Stimulated activated CD4-positive, alpha-beta T cell treated with anti-CD3 and anti-CD28 coated beads, TNF-alpha, amount 100 ng/mL, for 24 hours (primary cell): ENCODE data around the gene ZNF429.
"Not testable (repeated sequence)": the region's sequence is repeated elsewhere in the genome, so short reads cannot be mapped to it uniquely, and the experiment has no call there.

Source experiments
- DNase-seq, 3 experiments: peaks; one replicate each; pipeline ENCODE4 v3.0.0-alpha.2; 2020; ENCODE audit warnings: low read depth in 3 of 3

The ZNF429 gene

GRCh38 chr19:21505459-21506451 lies at the start of gene ZNF429:
ZNF429 (plus strand) TSS chr19:21505602; CDS start chr19:21505772, 170 bp downstream.
- peak; percentile 82 to 85 (median 84) for DNase-seq

DNA sequence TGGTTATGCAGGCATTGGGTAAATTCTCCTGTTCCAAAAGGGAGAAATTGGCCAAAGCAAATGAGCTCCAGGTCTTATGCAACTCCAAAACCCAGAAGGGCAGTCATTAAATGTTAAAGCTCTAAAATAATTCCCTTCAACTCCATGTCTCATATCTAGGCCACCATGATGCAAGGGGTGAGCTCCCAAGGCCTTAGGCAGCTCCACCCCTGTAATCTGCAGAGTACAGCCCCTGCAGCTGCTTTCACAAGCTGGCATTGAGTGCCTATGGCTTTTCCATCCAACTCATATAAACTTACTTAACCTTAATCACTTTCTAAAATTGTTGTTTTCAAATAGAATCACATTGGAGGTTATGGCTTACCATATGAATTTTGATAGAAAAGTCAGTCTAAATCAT lies 44.7 kb upstream of the ZNF429 start:
- DNase-seq, result no peak

DNA sequence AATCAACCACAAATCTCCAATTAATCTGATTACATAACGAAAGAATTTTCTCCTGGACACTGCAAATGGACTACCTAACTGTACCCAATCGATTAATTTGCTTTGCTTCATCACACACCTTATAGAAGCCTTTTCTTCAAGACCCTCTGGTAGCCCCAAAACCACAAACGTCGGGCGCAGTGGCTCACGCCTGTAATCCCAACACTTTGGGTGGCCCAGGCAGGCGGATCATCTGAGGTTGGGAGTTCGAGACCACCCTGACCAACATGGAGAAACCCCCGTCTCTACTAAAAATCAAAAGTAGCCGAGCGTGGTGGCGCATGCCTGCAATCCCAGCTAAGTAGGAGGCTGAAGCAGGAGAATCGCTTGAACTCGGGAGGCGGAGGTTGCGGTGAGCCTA lies 42.9 kb upstream of the ZNF429 start:
- no peak for DNase-seq

- DNase-seq, result peak in 1 of 3 experiments; percentile 48
These were observed 41.8 kb upstream of the ZNF429 start for GRCh38 chr19:21463449-21464105.

DNA sequence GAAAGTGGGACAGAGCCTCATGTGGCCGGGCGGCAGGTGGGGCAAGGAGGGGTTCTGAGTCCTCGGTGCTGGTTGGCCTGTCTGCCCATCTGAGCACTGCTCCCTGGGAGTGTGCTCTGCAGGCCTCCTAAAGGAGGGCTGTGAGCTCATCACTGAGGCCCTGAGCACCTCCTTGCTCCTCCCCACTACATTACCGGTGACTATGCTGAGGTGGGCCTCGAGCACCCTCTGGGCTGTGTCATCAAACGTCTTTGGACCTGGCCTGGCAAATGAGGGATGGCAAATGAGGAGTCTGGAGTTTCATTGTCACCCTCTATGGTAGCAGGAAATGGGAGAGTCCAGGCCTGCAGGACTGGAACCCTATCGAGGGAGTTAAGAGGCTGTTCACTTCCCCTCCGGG lies 38.8 kb upstream of the ZNF429 start:
- no peak for DNase-seq

GRCh38 chr19:21468791-21469190 lies 36.6 kb upstream of the ZNF429 start:
- DNase-seq, result no peak

DNA sequence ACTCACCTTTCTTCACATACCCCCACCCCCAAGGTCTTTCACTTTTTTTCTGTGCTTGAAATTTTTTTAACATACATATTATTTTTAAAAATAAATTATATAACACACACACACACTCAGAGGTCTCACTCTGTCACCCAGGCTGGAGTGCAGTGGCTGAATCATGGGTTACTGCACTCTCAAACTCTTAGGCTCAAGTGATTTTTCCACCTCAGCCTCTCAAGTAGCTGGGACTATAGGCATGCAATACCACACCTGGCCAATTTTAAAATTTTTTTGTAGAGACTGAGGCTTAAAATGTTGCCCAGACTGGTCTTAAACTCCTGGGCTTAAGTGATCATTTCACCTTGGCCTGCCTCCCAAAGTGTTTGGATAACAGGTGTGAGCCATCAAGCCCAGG lies 32.9 kb upstream of the ZNF429 start:
- DNase-seq, result no peak

- DNase-seq, result peak; percentile 41 to 89 (median 71)
These were observed 30.7 kb upstream of the ZNF429 start for GRCh38 chr19:21474671-21475181.

- DNase-seq, result not testable (repeated sequence)
These were observed 23.0 kb upstream of the ZNF429 start for GRCh38 chr19:21482361-21482760.

GRCh38 chr19:21482863-21483276 lies 22.5 kb upstream of the ZNF429 start:
- peak; percentile 21 to 63 (median 44) for DNase-seq

GRCh38 chr19:21483589-21484170 lies 21.7 kb upstream of the ZNF429 start:
- peak in 2 of 3 experiments; percentile 20 to 67 for DNase-seq

GRCh38 chr19:21484631-21485030 lies 20.8 kb upstream of the ZNF429 start:
- no peak for DNase-seq

- no peak for DNase-seq
These were observed 19.5 kb upstream of the ZNF429 start for GRCh38 chr19:21485926-21486325.

- DNase-seq, result no peak
These were observed 17.4 kb upstream of the ZNF429 start for GRCh38 chr19:21487969-21488368.

DNA sequence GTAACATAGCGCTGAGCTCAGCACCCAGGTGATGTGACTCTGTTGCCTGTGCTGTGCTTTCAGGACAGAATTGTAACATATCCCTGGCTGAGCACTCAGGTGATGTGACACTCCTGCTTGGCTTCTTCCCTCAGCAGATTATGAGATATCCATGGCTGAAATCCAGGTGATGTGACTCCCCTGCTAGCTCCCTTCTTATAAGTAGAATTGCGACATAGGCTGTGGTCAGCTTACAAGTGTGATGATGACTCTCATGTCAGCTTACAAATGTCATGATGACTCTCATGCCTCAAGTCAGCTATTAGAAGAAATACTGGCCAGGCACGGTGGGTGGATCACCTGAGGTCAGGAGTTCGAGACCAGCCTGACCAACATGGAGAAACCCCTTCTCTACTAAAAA lies 14.3 kb upstream of the ZNF429 start:
- DNase-seq, result no peak

DNA sequence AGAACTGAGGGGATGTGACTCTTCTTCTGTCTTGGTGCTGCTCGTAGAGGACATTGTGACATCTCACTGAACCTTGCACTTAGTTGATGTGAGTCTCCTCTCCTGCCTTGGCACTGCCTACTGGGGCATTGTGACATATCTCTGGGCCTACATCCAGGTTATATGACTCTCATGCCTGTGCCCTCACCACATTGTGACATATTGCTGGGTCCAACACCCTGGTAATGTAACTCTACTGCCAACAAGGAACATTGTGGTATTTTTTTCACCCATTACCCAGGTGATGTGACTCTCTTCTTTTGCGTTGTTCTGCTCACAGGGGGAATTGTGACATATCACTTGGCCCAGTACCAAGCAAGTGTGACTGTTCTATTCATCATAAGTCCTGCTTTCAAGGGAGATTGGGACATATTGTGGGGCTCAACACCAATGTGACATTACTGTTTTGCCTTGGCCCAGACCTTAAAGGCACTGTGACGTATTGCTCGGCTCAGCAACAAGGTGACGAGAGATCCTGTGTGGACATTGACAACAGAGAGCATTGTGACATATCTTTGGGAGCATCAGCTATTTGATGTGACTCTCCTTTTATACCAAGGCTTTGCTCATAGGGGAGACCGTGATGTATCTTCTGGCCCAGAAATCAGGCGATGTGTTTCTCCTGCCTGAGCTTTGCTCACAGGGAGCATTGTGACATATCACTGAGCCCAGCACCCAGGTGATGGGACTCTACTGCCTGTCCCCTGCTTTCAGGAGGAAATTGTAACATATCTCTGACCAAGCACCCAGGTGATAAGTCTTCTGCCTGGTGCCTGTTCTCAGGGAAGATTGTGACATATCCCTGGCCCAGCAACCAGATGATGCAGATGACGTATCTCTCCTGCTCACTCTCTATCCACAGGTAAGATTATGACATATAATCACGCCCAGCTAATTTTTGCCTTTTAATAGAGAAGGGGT lies 12.2 kb upstream of the ZNF429 start:
- no peak for DNase-seq

GRCh38 chr19:21496876-21497275 lies 8.5 kb upstream of the ZNF429 start:
- no peak for DNase-seq

DNA sequence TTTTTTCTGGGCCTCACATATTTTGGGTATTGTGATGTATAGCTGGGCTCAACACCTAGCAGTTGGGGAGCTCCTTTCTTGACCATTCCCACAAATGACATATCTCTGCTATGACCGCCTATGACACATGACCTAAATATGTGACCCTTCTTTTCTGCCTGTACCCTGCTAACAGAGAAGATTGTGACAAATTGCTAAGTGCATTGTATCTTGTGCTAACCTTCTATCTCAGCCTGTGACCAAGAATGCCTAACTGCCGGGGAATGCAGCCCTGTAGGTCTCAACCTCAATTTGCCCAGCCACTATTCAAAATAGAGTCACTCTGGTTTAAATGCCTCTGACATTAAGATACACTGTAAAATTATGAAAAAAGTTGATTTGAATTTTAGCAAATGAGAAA lies 6.8 kb upstream of the ZNF429 start:
- DNase-seq, result no peak

DNA sequence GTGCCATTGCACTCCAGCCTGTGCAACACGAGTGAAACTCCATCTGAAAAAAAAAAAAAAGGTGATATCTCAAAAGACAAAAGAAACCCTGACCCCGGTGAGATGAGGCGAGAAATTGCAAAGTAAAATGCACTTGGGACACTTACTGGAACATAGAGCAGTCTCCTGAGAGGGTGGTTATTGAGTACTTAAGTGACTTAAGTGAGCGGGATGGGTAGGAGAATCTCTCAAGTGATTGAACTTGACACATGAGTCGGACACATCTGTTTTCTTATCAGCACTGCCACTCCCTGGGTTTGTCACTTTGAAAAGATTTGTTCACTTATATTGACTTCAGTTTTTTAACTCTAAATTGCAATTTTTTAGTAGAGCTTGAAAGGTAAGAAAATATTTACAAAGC lies 2.8 kb downstream of the ZNF429 start:
- DNase-seq, result no peak

GRCh38 chr19:21511058-21511457 lies 5.7 kb downstream of the ZNF429 start:
- not testable (repeated sequence) for DNase-seq

DNA sequence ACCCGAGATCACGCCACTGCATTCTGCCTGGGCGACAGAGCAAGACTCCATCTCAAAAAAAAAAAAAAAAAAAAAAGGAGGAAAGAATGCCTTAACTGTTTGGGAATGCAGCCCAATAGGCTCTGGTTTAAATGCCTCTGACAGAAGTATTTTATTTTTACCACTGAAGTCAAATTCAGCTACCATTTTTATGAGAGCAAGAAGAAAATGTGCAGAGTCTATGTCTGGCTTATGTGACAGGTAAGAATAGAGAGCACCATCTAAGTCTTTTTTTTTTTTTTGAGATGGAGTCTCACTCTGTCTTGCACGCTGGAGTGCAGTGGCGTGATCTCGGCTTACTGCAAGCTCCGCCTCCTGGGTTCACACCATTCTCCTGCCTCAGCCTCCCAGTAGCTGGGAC lies 7.2 kb downstream of the ZNF429 start:
- not testable (repeated sequence) for DNase-seq
